ENCODE data around the gene UQCRC1.

UQCRC1 gene

DNA sequence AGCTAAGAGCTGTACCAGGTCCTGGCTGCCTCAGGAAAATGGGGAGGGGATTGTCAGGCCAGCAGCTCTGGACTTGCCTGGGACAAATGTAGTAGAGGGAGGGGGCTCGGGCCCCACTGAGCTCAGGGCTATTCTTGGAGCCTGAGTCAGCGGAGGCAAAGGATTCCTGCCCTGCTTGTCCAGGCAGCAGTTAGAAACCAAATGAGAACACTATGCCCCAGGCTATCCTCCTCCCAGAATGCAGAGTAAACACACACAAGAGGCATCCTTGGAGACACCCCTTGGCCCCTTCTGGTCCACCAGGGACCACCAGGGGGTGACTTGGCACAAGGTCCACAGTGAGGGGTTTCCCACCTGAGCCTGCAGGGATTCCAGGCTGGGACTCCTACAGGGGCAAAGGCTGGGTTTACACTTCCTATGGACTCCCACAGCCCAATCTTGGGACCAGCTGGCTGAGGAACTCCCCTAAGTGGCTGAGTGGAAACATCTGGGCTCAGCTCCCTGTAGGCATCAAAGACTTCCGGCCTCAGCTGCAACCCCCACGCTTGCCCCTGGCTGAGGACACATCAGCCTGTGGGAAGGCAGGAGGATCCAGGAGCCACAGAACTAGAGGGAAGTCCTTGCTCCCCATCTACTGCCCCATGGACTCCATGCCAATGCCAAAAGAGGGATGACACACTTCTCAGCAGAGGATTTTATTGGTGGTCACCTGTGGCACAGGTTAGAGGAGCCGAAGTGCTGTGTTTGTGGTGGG is 10.9 kb downstream of the UQCRC1 start:
- peak; percentile 21 for DNase-seq

DNA sequence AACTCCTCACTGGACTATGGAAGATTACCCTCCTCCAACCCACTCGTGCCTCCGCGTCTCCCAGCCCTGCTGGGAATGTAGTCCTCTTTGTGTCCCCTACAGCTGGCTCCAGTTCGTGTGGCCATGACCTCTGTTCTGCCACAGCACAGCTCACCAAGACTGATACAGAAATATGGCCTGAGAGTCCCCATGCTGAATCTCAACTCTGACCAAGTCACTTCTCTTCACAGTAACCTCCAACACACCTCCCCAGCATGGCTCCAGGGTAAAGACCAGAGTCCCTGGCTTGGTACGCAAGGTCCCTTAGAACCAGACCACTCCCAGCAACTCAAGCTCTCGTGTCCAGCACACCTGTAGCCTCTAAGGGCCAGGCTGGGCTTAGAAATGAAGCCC is 12.0 kb downstream of the UQCRC1 start:
- no peak for DNase-seq

DNA sequence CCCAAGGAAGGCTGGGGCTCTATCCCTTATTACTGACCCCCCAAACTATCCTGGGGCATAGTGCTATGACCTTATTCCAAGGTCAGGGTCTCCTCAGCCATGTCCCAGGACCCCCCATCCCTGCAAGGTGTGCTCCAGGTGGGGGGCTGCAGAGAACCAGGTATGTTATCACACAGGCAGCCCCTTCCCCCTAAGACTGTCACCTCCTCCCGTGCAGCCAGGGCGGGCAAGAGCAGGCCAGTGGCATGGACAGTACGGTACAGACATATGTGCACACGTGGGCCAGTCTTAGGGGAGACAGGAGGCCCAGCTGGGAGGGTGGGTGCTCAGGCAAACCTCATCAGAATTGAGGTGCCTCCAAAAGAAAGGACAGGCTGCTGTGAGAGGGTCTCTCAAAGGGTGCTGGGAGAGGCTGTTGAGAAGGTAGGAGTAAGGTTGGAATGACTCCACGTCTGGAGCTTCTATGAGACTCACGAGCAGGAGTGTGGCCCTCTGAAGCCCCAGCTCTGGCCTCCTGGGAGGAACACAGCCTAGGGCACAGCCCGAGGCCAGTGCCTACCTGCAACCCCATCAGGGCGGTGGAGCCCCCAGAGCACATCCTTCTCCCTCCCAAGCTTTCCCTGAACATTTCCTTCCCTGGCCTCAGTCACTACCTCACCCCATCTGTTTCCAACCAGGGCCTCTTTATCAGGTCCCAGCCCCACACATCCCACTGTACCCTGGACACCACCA is 12.6 kb downstream of the UQCRC1 start:
- DNase-seq, result no peak

DNA sequence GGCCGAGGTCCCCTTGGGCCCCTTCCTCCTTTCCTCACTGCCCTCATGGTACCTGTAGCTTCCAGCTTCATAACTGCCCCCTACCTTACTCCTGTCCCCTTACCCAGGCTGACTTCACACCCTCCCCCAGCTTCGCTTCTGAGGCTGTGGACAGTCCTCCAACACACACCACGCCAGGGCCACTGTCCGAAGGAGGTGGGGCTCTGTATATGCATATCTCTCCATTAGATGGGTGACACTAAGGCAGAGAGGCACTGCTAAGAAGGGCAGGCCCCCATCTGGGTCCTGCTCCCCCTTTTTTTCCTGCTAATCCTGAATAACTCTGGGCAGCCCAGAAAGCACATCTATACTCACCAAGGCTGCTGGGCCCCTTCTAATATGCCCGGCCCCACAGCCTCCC is 13.3 kb downstream of the UQCRC1 start:
- no peak for DNase-seq

DNA sequence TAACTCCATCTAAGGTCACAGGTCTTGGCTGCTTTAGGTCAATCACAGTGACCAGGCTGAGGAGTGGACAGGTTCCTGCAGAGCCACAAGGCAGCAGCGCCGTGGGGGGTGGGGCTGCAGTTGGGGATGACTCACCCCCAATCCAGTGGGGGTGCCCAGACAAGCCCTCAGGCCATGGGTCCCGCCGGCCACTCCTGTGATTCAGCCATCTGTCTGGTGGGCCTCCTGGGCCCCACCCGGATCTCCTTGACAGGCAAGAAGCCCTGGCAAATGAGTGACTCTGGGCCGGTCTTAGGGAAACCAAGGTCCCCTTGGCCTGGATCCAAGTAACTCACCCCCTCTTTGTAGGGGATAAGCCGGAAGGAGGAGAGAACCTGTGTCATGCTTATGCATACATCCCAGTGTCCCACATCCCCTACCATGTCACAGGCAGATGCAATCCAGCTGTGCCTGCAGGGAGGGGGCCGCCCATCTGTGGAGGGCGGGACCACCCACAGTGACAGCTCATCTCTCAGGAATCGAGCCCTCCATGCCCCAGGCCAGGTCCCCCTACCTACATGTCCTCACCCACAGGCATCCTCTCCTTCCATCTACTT is 13.8 kb downstream of the UQCRC1 start:
- DNase-seq, result peak; percentile 96

- DNase-seq, result no peak
These were observed 14.3 kb downstream of the UQCRC1 start, which contains the start of gene COL7A1 for GRCh38 chr3:48595075-48595525. Gene COL7A1, minus strand, starts transcription at chr3:48595329. Its CDS starts 170 bp downstream, at chr3:48595159.

DNA sequence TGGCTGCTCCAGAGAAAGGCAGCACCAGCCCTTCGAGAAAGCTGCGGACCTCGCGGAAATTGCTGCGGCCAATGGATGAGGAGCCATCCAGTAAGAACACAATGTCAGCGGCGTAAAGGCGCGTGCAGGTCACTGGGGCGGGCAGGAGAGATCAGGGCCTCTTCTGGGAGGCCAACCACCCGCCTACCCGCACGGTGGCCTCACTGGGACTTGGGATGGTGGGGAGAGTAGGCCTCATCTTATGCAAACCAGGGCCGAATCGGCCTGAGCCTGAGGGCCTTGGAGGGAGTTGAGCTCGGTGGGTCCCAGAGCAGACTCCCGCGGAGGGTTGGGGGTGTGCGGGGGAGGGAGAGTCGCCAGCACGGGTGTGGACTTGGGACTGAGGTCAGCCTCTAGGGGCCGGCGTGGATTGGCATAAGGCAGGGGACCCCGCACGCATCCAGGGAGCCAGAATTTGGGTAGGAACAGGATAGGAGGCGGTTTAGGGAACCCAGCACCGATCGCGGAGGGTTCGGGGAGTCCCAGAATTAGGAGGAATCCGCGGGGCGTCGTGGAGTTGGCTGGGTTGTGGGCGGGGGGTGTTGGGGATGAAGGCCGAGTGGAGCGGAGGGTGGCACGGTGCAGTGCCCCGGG is 14.9 kb downstream of the UQCRC1 start:
- DNase-seq, result no peak

GRCh38 chr3:48593337-48593736 is 16.1 kb downstream of the UQCRC1 start:
- DNase-seq, result no peak

DNA sequence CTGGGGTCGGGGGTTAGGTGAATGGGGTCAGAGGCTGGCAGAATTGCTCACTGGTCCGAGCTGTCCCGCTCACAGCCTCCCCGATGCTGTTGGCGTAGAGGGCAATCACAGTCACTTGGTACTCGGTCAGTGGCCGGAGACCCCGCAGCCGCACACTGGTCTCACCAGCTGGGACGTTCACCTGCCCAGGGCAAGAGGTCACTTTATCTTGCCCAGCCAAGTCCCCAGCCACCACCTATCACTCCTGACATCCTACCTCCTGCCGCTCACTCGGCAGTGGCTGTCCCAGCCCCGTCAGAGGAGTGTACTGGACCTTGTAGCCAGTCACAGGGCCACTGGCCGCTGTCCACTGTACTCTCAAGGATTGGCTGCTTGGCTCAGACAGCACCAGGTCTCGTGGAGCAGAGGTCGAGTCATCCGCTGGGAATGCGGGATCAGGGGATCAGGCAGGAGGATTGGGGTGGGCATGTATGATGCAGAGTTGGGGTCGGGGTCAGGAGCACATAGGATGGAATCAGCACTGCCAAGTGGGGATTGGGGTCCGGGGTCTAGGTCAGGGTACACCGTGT is 16.8 kb downstream of the UQCRC1 start:
- no peak for DNase-seq

DNA sequence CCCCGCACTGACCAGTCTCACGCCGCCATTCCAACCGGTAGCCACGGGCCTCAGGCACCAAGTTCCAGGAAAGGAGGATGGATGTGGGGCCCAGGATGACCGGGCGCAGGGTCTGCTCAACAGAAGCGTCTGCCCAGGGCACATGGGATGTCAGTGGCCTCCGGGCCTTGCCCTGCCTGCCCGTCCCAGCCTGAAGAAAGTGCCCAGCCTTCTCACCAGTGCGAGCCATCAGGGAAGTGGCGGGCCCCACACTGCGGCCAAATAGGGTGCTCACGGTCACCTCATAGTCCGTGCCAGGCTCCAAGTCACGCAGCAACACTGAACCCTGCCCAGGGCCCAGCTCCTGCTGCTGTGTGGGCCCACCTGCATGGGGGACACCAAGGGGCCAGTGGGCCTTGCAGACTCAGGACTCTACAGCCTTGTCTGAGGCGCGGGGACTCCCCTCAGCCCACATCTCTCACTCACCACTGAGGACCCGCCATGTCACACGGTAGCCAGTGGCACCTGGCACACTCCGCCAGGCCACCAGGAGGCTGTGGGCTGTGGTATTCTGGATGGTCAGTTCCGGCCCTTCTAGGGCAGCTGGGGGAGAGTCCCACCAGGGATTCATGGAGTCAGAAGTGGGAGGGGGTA is 17.4 kb downstream of the UQCRC1 start:
- no peak for DNase-seq

DNA sequence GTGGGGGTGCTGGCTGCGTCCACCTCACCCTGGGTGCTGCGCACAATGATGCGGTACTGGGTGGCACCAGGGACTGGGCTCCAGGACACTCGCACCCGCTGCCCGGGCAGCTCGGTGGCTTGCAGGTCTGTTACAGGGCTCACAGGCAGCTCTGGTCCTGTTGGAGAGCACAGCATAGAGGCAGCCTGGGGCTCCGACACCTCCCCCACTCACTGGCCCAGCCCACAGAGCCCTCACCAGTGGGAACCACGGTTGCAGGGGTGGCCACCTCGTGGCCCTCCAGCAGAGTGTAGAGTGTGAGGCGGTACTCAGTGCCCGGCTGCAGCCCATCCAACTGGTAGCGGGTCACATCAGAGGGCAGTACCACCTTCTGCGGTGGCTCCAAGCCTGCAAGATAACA is 18.0 kb downstream of the UQCRC1 start:
- DNase-seq, result no peak

DNA sequence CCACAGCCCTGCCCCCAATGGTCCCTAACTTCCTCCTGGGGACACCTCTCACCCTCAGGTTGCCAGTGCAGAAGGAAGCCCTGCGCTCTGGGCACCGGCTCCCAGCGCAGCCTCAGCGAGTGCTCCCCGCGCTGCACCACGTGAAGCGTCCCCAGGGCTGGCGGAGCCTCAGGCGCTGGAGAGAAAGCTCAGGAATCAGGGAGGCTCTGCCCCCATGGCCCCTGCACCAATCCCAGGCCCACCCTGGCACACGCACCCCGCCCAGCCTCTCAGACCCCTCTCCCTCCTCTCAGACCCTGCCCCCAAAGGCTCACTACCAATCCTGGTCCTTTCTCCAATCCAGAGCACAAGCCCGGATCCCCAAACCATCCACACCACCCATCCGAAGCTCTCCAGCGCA is 21.2 kb downstream of the UQCRC1 start:
- DNase-seq, result no peak

DNA sequence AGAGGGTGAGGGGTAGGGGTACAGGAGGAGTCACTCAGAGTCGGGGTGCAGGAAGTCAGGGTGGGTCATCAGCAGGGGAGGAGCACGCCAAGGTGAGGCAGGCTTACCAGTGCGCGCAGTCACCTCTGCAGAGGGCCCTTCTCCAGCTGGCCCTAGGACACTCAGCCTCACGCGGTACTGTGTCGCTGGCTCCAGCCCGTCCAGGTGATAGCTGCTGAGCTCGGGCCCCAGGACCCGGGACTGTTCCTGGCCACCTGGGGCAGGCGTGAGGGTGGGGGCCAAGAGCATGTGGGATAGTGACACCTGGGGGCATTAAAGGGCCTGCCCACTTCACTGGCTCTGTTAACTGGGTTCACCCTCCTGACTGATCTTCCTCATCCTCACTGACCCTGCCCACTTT is 21.8 kb downstream of the UQCRC1 start:
- DNase-seq, result no peak

DNA sequence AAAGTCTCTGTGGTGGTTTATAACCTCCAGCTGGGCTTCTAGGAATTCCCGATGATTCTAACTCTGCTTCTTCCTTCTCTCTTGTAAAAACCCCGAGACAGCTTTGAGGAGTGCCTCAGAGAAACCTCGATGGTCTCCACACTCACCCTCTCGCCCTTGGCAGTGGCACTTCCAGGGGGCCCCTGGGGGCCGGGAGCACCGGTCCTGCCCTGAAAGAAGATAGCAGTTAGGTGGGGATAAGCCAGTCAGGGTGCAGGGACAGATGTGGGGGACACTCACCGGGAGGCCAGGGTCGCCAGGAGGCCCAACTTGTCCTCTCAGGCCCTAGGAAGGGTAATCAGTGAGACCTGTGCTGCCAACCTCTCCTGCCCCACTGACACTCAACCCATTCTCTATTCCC is 24.0 kb downstream of the UQCRC1 start:
- DNase-seq, result no peak

GRCh38 chr3:48584836-48585235 is 24.6 kb downstream of the UQCRC1 start:
- no peak for DNase-seq

GRCh38 chr3:48581621-48582481 is 27.6 kb downstream of the UQCRC1 start:
- no peak for DNase-seq

- no peak for DNase-seq
These were observed 32.8 kb downstream of the UQCRC1 start for GRCh38 chr3:48576647-48577046.

GRCh38 chr3:48575366-48575765 is 34.1 kb downstream of the UQCRC1 start:
- no peak for DNase-seq

DNA sequence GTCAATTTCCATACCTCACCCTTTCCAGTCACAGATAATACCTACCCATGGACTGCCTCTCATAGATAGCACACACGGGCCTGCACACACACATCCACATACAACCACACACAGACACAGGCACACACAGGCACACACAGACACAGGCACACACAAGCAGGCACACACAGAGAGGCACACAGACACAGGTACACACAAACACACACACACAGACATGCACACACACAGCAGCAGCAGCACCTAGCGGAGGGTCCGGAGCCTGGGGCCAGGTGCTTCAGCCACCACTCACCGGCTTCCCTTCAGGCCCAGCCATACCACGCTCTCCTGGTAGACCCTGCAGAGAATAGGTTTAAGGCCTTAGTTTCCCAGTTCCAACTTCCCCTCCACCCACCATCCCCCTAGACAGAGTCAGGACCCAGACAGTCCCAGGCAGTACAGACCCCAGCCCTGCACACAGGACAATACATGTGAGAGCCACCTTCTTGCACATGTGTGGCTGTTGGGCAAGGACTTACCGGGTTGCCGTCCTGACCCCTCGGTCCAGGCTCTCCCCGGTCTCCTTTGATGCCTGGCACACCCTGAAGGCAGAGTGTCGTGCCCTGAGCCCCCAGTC is 35.4 kb downstream of the UQCRC1 start:
- no peak for DNase-seq

DNA sequence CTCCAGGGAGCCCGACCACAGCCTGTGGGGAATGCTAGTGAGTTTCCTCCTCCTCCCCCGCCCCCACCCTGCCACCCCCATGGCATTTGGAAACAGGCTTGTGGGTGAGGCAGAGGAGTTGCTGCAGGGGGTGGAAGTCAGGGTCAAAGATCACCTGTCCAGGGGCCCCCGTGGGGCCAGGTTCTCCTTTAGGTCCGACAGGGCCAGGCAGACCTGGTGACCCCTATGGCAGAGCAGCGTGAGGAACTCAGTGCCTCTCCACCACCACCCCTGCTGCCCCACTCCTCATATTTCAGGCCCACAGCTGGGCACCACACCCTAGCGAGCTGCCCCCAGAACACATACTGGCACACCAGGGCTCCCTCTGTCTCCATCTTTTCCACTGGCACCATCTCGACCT is 36.9 kb downstream of the UQCRC1 start:
- no peak for DNase-seq

- no peak for DNase-seq
These were observed 37.5 kb downstream of the UQCRC1 start for GRCh38 chr3:48571938-48572337.
